NOMO-1 (cell line): ENCODE data around the gene MEN1.
"Not testable (repeated sequence)": the region's sequence is repeated elsewhere in the genome, so short reads cannot be mapped to it uniquely, and the experiment has no call there.

ENCODE experiments used
- DNase-seq, 2 experiments: peaks; one replicate each; lab custom pipeline; 2025; ENCODE audit not compliant: unreplicated experiment in 2 of 2; lab: John Stamatoyannopoulos, UW

The MEN1 gene

DNA sequence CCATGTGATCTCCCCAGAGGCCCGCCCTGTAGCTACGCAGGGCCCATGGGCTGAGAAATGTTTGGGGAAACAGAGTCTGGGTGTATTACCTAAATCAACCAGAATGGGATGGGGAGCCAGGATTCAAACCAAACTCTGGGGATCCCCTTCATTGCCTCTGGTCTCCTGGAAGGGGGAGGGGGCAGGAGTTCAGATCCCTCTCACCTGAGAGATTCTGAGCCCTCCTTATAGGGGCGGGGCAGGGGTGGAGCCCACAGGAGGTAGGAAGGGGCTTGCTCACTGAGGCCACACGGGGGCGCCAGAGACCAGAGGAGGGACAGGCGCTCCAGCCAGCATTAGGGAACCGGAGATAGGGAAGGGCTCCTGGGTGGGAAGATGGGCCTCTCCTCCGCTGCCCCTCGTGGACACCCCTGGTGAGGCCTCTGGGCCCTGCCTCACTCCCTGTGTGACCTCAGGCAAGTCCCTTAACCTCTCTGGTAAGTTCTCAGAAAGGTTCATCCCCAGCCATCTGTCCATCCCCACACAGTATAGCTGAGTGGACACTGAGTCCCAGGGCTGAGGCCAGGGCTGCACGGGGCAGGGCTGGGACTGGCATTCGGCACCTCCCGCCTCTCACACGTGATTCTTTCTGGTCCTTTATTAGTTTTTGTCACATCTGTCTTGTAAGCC lies 36.8 kb upstream of the MEN1 start:
- DNase-seq = peak; percentile 85 to 90

DNA sequence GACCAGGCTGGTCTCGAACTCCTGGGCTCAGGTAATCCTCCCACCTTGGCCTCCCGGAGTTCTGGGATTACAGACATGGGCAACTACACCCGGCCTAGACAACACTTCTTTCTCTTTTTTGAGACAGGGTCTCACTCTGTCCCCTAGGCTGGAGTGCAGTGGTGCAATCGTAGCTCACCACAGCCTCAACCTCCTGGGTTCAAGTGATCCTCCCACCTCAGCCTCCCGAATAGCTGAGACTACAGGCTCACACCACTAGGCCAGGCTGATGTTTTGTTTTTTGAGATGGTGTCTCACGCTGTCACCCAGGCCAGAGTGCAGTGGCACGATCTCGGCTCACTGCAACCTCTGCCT lies 35.4 kb upstream of the MEN1 start:
- DNase-seq = not testable (repeated sequence)

DNA sequence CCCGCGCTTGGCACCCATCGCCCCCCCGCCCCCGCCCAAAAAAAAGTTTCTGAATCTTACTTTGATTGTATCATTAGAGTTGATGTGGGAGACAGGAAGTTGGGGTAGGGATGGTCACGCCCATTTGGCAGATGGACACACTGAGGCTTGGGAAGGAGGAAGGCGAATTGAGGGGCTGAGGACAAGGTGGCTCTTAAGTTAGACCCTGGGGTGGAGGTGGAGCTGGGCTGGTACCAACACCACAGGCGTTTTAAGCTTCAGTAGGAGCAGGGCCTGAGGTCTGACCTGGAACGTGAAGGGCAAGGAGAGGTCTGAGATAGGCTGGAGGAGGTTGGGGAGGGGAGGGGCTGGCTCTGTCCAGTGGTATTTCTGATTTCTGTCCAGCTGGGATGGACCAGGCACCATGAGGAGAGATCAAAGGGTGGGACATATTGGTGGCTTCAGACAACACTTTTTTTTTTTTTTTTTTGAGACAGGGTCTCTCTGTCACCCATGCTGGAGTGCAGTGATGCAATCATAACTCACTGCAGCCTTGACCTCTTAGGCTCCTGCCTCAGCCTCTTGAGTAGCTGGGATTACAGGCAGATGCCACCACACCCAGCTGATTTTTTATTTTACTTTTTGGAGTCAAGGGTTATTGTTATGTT lies 34.9 kb upstream of the MEN1 start:
- no peak for DNase-seq

DNA sequence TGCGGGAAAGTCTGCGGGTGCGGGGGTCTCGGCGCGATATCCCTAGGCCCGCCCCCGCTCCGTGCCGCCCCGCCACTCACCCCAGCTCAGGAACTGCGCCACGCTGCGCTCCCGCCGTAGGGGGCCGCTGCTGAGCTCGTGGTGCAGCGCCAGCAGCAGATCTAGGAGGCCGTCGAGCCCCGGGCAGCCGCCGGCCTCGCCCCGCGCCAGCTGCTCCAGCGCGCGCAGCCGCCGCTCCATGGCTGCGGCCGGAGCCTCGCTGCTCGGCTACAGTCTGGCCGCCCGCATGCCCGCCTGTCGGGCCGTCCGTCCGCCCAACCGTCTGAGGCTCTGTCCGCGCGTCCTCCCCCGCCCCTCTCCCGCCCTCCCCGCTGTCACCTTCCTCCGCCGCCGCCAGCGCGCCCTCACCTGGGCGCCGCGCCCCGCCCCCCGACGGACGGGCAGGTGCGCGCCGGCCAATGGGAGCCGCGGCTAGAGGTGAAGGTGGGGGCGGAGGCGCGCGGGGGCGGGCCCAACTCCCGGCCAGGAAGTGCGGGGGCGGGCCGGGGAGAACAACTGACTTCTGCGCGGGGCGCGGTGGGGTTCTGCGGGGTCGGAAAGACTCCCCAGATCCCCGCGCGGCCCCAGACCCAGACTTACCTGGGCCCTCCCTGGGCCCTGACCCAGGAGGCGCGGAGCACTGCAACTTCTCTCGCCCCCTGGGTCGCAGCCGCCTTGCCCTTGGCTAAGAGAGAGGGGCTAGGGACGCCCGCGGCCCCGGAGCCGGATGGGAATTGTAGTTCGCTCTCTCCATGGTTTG lies 34.2 kb upstream of the MEN1 start, which contains the start of gene CDC42BPG:
Gene CDC42BPG, minus strand, starts transcription at position 324 of the 799 bp plus-strand sequence. Its CDS starts 84 bp downstream, at position 240.
- DNase-seq = peak; percentile 55 to 72

DNA sequence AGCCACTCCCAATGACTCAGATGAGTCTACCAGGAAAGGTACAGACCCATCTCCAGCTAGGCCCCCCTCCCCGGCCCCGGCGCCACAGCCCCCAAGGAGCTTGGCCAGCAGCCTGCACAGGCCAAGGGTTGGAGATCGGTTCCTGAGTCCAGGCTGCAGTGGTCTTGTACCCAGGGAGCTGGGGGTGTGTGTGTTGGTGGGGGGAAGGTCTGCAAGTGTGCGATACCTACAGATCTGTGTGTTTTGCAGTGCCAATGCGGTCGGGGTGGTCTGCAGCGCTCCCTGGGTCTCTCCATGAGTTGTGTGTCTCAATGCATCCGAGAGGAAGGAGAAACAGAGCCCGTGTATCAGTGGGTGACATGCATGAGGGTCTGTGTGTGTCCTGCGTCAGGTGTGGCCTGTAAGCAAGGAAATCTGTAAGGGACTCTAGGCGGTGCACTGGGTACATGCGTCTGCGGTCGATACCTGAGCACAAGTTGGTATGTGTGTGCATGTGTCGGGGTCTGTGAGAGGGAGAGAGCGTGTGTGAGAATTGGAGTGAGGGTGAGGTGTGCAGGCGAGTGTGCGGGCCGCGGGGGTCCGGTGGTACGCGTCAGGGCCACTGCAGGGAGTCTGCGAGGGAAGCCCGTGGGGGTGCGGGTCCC lies 33.5 kb upstream of the MEN1 start:
- no peak for DNase-seq

DNA sequence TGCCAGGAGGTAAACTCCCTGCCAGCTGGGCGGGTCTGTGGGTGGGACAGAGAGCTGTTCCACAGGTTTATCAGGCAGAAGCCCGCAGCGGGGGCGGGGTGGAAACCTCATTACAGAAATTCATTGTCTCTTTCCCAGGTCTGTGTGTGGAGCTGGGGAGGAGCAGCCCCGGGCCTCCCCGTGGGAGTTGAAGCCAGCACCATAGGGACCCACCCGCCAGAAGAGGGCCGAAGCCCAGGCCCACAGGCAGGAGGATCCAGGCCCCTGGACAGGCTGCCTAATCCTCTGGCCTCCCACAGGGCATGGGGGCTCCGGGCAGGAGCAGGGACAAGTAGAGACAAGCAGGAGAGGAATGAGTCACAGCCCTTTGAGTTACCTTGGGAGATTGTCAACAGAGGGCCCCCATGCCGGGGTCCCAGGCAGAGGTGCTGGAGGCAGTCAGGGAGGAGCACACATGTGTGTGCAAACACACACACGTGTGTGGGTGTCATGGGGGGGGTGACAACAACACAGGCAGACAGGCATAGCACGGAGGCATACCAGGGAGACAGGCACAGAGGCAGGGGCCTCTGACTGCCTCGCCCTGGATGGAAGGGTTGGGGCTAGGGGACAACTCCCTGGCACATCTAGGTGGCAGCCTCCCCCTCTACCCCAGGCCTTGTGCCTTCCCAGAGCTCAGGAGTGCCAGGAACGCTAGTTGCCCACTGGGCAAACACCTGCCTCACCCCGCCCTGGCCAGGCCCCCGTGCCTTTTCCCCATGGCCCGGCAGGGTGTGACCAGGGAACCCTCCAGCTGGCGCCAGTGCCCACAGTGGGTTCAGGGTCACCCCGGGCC lies 32.7 kb upstream of the MEN1 start:
- no peak for DNase-seq

DNA sequence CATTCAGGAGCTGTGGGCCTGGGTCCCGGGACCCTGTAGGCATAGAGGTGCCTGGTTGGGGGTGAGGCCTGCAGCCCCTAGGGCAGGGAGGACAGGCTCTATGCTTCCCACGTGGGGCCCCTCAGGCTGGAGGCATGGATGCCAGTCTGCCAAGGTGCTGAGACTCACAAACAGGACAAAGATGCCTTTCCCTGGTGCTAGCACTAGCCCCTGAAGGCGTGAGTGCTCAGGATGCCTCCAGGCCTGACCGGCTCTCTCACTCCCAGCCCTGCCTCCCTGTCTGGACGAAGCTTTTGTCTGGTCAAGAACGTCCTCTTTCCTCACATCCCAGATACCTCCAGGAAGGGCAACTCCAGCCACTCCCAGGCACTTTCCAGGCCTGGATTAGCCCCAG lies 32.0 kb upstream of the MEN1 start:
- DNase-seq = no peak

DNA sequence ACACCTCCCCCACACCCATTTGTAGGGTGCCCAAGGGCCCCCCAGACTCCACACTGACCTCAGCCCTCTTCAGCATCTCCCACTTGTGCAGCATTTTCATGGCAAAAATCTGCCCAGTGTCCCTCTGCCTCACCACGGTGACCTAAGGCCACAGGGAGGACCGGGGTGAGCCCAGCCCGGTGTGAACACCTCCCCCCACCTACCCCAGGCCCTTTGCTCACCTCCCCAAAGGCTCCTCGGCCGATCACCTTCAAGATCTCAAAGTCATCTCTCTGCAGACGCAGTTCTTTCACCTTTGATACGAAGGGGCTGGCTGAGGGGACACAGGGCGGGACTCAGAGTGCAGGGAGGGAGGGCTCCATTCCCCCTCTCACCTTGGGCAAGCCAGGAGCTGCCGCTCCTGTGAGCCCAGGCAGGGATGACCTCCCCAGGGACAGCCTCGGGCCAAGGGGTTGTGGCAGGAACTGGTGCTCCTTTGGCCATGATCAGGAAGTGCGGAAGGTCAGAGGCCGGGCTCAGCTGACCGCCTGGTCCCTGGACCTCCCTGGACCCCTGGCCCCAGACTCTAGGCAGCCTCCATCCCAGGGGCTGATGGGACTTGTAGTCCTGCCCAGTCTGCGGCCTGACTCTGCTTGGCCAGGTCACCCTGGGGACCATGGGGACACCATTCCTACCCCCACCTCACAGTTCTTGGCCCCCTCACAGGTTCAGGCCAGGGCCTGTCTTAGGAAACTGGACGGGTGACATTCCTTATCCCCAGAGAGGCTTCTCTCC lies 31.4 kb upstream of the MEN1 start:
- no peak for DNase-seq

DNA sequence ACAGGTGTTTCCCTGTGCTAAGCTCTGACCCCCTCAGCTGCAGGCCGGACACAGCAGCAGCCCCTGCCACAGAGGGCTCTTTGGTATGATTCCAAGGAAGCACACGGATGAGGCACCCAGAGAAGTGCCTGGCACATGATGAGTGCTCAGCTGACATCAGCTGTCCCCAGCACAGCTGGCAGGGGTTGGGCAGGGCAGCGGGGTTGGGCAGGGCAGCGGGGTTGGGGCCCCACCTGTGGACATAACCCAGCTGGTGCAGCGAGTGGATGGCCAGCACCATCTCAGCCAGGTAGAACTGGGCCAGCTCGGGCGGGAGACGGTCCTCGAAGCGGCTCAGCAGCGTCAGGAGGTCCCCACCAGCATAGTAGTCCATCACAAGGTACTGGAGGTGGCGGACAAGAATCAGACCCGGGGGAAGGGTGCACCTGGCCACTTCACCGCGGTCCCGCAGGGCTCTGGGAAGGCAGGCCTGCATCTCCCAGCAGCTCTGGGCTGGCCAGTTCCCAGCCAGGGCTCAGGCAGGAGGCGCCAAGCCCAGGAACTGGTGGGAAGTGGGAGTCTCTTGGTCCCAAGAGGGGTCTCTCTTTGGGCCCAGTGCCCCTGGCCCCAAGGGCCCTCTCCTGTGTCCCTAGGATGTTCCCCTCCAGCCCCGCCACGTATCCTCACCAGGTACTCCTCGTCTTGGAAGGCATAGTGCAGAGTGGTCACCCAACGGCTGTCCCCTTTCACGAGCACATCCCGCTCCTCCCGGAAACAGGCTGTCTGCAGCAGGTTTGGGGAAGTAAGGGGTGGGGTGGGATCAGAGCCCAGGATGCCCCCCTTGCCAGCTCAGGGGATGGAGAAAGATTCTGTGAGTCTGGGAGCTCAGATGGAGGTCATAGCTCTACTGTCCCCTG lies 29.8 kb upstream of the MEN1 start:
- DNase-seq = no peak

DNA sequence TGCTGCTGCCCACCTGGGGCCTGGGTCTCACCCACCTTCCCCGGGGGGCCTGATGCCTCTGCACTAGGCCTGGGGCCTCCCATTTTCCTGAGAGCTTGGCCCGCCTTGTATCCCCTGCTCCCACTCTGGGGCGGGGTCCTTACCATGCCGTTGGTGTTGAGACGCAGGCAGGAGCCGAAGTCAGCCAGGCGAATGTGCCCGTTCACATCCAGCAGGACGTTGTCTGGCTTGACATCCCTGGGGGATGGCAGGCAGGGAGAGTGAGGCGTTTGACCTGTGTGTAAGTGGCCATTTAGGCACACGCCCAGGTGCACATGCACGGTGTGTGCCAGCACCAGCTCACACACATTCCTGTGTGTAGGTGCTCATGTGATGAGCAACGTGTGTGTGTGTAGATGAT lies 29.0 kb upstream of the MEN1 start:
- no peak for DNase-seq

DNA sequence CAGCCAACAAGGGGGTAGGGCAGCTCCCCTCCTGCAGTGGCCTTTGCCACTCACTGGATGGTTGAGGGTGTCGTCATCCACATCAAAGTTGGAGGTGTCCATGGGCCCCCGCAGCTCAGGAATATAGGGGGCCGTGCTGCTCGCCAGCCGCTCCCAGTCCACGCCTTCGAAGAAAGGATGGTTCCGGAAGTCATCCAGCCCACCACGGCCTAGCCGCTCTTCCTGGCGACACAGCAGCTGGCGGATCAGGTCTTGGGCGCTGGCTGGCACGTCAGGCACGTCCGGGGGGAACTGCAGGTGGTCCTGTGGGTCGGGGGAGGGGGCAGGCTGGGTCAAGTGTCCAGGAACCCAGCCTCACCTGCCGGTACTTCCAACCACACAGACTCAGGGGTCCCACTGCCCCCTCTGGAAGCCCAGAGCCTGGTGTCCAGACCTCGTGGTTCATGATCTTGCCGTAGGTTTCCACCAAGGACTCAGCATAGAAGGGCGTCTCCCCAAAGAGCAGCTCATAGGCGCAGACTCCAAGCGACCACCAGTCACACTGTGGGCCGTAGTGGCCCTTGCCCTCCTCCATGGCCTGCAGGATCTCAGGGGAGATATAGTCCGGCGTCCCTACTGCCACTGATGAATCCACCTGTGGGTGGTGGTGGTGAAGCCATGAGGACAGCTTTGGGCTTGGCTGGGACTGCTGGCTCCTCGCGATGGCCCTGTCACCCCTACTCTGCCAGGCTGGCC lies 28.4 kb upstream of the MEN1 start:
- no peak for DNase-seq

DNA sequence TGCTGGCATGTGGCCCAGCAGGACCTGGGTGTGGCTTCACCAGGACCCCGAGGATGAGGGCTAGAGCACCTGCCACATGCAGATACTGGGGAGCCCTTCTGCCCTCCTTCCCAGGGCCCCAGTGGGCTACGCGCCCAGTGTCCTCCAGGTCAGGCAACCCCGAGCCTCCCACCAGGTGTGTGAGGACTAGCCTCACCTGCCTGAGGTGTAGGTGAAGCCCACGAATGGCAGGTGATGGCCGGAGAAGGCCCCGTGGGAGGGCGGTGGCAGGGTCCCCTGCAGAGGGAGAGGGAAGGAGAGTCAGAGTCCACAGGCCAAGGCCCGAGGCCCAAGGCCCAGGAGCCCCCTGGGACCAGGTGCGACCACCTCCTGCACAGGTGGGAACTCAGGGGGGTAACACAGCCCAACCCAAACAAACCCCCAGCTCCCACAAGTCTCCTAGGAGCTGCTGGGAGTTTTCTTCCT lies 27.6 kb upstream of the MEN1 start:
- DNase-seq = no peak

DNA sequence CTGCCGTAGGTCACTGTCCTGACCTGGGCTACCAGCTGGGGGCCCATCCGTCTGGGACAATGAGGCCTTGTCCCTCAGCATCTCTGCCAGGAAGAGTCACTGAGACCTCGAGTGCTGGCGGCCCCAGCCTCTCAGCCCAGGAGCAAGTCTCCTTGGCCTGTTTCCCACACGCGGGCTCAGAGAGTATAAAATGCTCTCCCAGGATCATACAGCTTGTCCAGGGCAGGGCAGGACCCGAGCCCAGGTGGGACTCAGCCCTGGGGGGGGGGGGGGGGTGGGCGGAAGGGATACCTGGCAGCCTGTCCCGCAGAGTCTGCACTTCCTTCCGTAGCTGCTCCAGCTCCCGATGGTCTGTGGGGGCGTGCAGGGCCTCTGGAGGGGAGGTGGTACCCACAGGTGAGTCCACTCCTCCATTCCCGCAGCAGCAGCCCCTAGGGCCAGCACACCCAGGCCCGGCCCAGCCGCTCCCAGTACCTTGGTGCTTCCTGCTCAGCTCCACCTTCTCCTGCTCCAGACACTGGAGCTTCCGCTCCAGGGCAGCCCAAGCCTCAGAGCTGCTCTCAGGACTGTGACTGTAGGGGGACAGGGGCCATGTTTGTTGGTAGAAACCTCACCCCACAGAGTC lies 26.2 kb upstream of the MEN1 start:
- no peak for DNase-seq

DNA sequence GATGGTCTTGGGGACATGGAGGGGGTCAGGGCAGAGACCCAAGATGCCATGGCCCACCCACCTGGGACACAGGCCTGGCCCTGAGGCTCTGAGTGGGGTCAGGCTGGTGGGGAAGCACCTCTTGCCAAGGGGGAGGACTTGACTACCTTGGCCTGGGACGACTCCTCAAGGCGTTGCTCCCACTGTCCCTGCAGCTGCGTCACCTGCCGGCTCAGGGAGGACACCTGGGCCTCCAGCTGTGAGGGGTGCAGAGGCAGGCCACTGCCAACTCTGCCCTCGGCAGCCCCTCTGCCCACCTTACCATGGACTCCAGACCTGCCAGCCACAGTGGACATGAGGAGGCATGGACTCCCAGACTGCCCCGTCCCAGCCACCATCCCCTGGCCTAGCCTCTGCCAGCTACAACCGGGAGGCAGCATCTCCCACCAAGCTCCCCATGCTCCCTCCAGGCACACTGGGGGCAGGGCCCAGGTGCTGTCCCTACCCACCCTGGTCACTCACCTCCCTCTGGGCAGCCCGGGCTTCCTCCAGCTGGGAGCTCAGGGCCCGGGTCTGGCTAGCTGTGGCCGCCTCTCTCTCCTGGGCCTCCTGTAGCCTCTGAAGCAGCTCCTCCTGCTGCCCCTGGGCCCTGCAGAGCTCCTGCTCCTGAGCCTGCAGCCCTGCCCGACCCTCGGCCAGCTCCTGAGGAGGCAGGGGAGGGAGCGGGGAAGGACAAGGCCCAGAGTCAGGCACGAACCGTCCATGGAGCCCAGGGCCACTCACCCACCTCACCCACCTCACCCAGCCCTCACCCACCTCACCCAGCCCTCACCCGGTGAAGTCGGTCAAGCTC lies 25.5 kb upstream of the MEN1 start:
- no peak for DNase-seq

DNA sequence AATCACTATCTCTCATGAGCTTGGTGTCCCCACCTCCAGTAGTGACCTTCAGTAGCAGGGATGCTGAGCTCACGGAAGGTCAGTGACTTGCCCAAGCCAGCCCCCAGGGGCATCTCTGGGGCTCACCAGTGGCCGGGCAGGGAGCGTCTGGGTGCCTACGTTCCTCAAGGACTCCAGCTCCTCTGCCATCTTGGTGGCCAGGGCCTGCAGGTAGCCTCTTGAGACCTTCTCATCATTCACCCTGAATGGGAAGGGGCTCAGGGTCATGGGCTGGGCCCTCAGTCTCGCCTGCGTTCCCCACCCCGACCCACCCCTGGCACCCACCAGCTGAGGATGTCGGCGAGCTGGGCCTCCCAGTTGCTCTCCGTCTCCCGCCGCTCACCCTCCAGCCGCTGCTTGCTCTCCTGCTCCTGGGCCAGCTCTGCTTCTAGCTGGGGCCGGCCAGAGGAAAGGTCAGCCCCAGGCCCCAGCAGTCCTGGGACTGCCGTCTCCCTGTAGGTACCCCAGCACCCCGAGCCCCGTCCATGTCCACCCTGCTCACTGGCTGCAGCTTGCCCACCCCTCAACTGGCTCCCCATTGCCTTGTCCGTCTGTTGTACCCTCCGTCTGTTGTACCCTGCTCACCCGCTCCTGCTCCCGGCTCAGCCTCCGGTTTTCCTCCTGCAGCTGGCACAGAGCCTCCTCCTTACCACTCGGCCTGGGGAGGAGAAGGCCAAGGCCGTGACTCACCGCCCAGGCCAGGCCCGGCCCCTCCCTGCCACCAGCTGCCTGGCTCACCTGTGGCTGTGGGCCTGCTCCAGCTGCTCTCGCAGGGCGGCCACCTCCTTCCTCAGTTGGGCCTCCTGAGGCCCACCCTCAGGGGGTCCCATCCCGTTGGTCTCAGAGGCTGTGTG lies 24.6 kb upstream of the MEN1 start:
- DNase-seq = no peak
